K562 (cell line): ENCODE data around the gene GTF2I. TPM values are rescaled to one million over a fixed set of nuclear protein-coding genes. Genes with fewer than 3 reads are reported as not detected.

Experiments
- DMBX1 ChIP-seq: fragments of 250-450 bp; sonication (Bioruptor Pico); IDR thresholded peaks from 2 replicates; pipeline ENCODE4 v1.8.0; 2022; ENCODE audit warnings: inconsistent platforms, mild to moderate bottlenecking, moderate library complexity, borderline replicate concordance
- ELF1 ChIP-seq: fragments of 200-800 bp; sonication (Bioruptor generic); IDR thresholded peaks from 2 replicates; pipeline ENCODE4 v1.6.1; 2016; ENCODE audit warnings: missing genetic modification characterization, missing compliant biosample characterization
- ETV5 ChIP-seq: sonication (generic); formaldehyde crosslinking; IDR thresholded peaks from 2 replicates; pipeline ENCODE4 v1.4.0; 2020; ENCODE audit warnings: low read depth, mild to moderate bottlenecking, missing genetic modification reagents
- FOXA3 ChIP-seq, 2 experiments: fragments of 450-650 bp in 1 of 2; sonication (generic) in 1 of 2; formaldehyde crosslinking; IDR thresholded peaks in 1 of 2; conservative IDR thresholded peaks in 1 of 2; 2 replicates each; pipeline versions ENCODE4 v1.4.0 to v1.8.0; 2020 to 2022; ENCODE audit warnings: mild to moderate bottlenecking in 2 of 2, missing genetic modification reagents in 1 of 2
- FOXO4 ChIP-seq: fragments of 450-650 bp; formaldehyde crosslinking; IDR thresholded peaks from 2 replicates; pipeline ENCODE4 v1.4.0; 2020; ENCODE audit warnings: mild to moderate bottlenecking, moderate library complexity
- HEY1 ChIP-seq: fragments of 250-450 bp; sonication (Bioruptor Pico); IDR thresholded peaks from 2 replicates; pipeline ENCODE4 v1.5.0; 2020; ENCODE audit warnings: mild to moderate bottlenecking, moderate library complexity, borderline replicate concordance
- IRF9 ChIP-seq: fragments of 450-650 bp; IDR thresholded peaks from 2 replicates; pipeline ENCODE4 v1.6.1; 2016; ENCODE audit warnings: missing biosample characterization, missing genetic modification characterization
- KLF1 ChIP-seq: fragments of 450-650 bp; IDR thresholded peaks from 2 replicates; pipeline ENCODE4 v1.6.1; 2016; ENCODE audit warnings: missing genetic modification characterization, missing compliant biosample characterization
- MCM2 ChIP-seq: fragments of 450-650 bp; IDR thresholded peaks from 2 replicates; pipeline ENCODE4 v1.6.1; 2017; ENCODE audit warnings: low read depth, mild to moderate bottlenecking
- NCOR1 ChIP-seq: fragments of 450-650 bp; IDR thresholded peaks from 2 replicates; pipeline ENCODE4 v1.6.1; 2016; ENCODE audit warnings: mild to moderate bottlenecking, moderate library complexity
- NR2F6 ChIP-seq: fragments of 450-650 bp; formaldehyde crosslinking; IDR thresholded peaks from 2 replicates; pipeline ENCODE4 v1.4.0; 2020; ENCODE audit warnings: mild to moderate bottlenecking
- NR4A1 ChIP-seq, 2 experiments: fragments of 250-450 bp in 1 of 2; fragments of 450-650 bp in 1 of 2; sonication (Bioruptor Pico) in 1 of 2; IDR thresholded peaks; 2 replicates each; pipeline versions ENCODE4 v1.4.0 to v1.6.1; 2016 to 2020; ENCODE audit warnings: mild to moderate bottlenecking in 2 of 2, missing compliant biosample characterization in 1 of 2, missing genetic modification characterization in 1 of 2, moderate library complexity in 1 of 2
- OTX1 ChIP-seq: fragments of 450-650 bp; formaldehyde crosslinking; IDR thresholded peaks from 2 replicates; pipeline ENCODE4 v1.4.0; 2022; ENCODE audit warnings: mild to moderate bottlenecking
- POLR2AphosphoS2 ChIP-seq: IDR thresholded peaks from 2 replicates; pipeline ENCODE4 v1.6.1; 2012; ENCODE audit warnings: low read length, improper control_type of control experiment
- RBBP5 ChIP-seq: fragments of 200-600 bp; sonication (generic); IDR thresholded peaks from 2 replicates; pipeline ENCODE4 v1.6.1; 2012; ENCODE audit warnings: borderline replicate concordance, mild to moderate bottlenecking, low read length, control low read depth, inconsistent platforms; ENCODE audit not compliant: insufficient read depth, poor library complexity, severe bottlenecking
- RFX5 ChIP-seq: IDR thresholded peaks from 2 replicates; pipeline ENCODE4 v1.6.1; 2011; ENCODE audit warnings: low read depth, mild to moderate bottlenecking, improper control_type of control experiment, low read length
- RUNX1 ChIP-seq: sonication (generic); IDR thresholded peaks from 2 replicates; pipeline ENCODE4 v1.6.1; 2016; ENCODE audit warnings: antibody characterized with exemption, low read depth
- SAP30 ChIP-seq: fragments of 200-600 bp; sonication (generic); IDR thresholded peaks from 2 replicates; pipeline ENCODE4 v1.6.1; 2012; ENCODE audit warnings: borderline replicate concordance, low read depth, mild to moderate bottlenecking, moderate library complexity, low read length, control low read depth, inconsistent platforms; ENCODE audit not compliant: insufficient read depth, poor library complexity, severe bottlenecking
- SMARCC2 ChIP-seq: fragments of 450-650 bp; IDR thresholded peaks from 2 replicates; pipeline ENCODE4 v1.6.1; 2017; ENCODE audit warnings: antibody characterized with exemption, moderate library complexity, mild to moderate bottlenecking, low read depth
- SREBF1 ChIP-seq: fragments of 150-350 bp; IDR thresholded peaks from 2 replicates; pipeline ENCODE4 v1.6.1; 2014; ENCODE audit warnings: antibody characterized with exemption, low read depth, low read length, borderline replicate concordance
- TAF1 ChIP-seq: IDR thresholded peaks from 2 replicates; pipeline ENCODE4 v1.6.1; 2011; ENCODE audit warnings: mild to moderate bottlenecking, low read length, moderate library complexity; ENCODE audit not compliant: insufficient read depth, control insufficient read depth, severe bottlenecking; ENCODE audit errors: extremely low read depth
- TGIF2 ChIP-seq: sonication (generic); formaldehyde crosslinking; IDR thresholded peaks from 2 replicates; pipeline ENCODE4 v1.8.1; 2022; ENCODE audit warnings: mild to moderate bottlenecking, missing genetic modification reagents, moderate library complexity
- XRCC3 ChIP-seq: fragments of 450-650 bp; IDR thresholded peaks from 2 replicates; pipeline ENCODE4 v1.6.1; 2017; ENCODE audit warnings: mild to moderate bottlenecking, moderate library complexity
- XRCC4 ChIP-seq: IDR thresholded peaks from one replicate; pipeline ENCODE4 v1.6.1; 2011; ENCODE audit not compliant: insufficient read depth, insufficient read length; ENCODE audit errors: extremely low read depth
- ZNF12 ChIP-seq: sonication (generic); formaldehyde crosslinking; IDR thresholded peaks from 2 replicates; pipeline ENCODE4 v1.4.0; 2020; ENCODE audit warnings: mild to moderate bottlenecking, missing genetic modification reagents
- ZNF197 ChIP-seq: fragments of 200-800 bp; sonication (Bioruptor generic); IDR thresholded peaks from 2 replicates; pipeline ENCODE4 v1.6.1; 2016; ENCODE audit warnings: low read depth, missing genetic modification characterization, missing compliant biosample characterization
- ZNF507 ChIP-seq: conservative IDR thresholded peaks from 2 replicates; pipeline ENCODE4 v1.6.1; 2017; ENCODE audit warnings: missing genetic modification characterization, missing compliant biosample characterization
- polyA plus RNA-seq, 8 experiments: library from polyadenylated mRNA; depleted of rRNA in 4 of 8; stranded (reverse) in 5 of 8; unstranded in 3 of 8; fragments of >200 nt; fragmentation: Nextera tagmentation in 2 of 8; fragmentation: Illumina TruSeq in 1 of 8; extraction: Ambion mirVana in 2 of 8; extraction: Trizol in 1 of 8; gene quantifications; 2 replicates each; pipeline versions ENCODE4 v1.2.1 to v1.2.3, GENCODE V29; 2011 to 2014; ENCODE audit warnings: inconsistent platforms in 1 of 8, missing spikeins in 1 of 8
- total RNA-seq, 7 experiments: library from RNA; depleted of rRNA in 6 of 7; stranded (reverse); fragments of >200 nt in 6 of 7; fragmentation: Illumina TruSeq in 2 of 7; extraction: Trizol in 2 of 7; gene quantifications; 2 replicates each; pipeline versions ENCODE4 v1.2.1 to v1.2.3, GENCODE V29; 2011 to 2021; ENCODE audit warnings: low replicate concordance in 1 of 7

Gene GTF2I
- total and polyA plus RNA-seq, 9 of the 15 experiments (the other 6 are each of a cell fraction or from before 2014, with no cell fraction given) = 8.4 to 161 (median 90.0) TPM

- no peak for TF ChIP-seq NR4A1 (CRISPR knock-in tag; IDR thresholded peaks at IDR 0.05)
- no peak for TF ChIP-seq NR4A1 (tag; IDR thresholded peaks at IDR 0.05)
- no peak for TF ChIP-seq ETV5 (CRISPR knock-in tag)
- TF ChIP-seq SAP30 = peak; percentile 36
- TF ChIP-seq FOXA3 (CRISPR knock-in tag; conservative IDR thresholded peaks at IDR 0.05 in 1 of 2, IDR thresholded peaks at IDR 0.05 in 1 of 2) = no peak
- TF ChIP-seq KLF1 (tag) = no peak
- TF ChIP-seq RFX5 = no peak
- TF ChIP-seq DMBX1 = no peak; the same call in 1 of the 2 replicates
- no peak for TF ChIP-seq ZNF507 (tag)
- no peak for TF ChIP-seq NCOR1
- TF ChIP-seq OTX1 (CRISPR knock-in tag) = no peak
- no peak for TF ChIP-seq XRCC3
- TF ChIP-seq ELF1 = no peak
- TF ChIP-seq RBBP5 = peak; percentile 57
- TF ChIP-seq XRCC4 = no peak
- TF ChIP-seq TGIF2 (CRISPR knock-in tag) = no peak; the same call in 1 of the 2 replicates
- peak; percentile 34 for TF ChIP-seq TAF1
- TF ChIP-seq NR2F6 (CRISPR knock-in tag) = no peak
- TF ChIP-seq IRF9 = no peak
- no peak for TF ChIP-seq ZNF12 (CRISPR knock-in tag)
- no peak for TF ChIP-seq FOXO4 (CRISPR knock-in tag)
- no peak for TF ChIP-seq RUNX1
- TF ChIP-seq ZNF197 = peak; percentile 85
- no peak for TF ChIP-seq SREBF1
- no peak for TF ChIP-seq POLR2AphosphoS2
- no peak for TF ChIP-seq SMARCC2
- TF ChIP-seq HEY1 = no peak
- no peak for TF ChIP-seq MCM2
Measured at GRCh38 chr7:74658178-74659004, 873 bp downstream of the GTF2I start (continued).
